Neural cell (in vitro differentiated cells): Measurements from ENCODE around the gene ROR1. TPM values are rescaled to one million over a fixed set of nuclear protein-coding genes. Genes with fewer than 3 reads are reported as not detected.

ENCODE experiments used
- H2AFZ ChIP-seq: fragments of 200-600, 300-800 bp; sonication (generic), shearing (Covaris generic); 2 replicates; pipeline ENCODE4 v1.6.0; 2014; ENCODE audit warnings: low read depth, mild to moderate bottlenecking, antibody characterized with exemption, low read length, moderate library complexity
- H3F3A ChIP-seq: fragments of 200-600 bp; shearing (Covaris generic); 2 replicates; pipeline ENCODE4 v1.6.1; 2016; ENCODE audit warnings: mild to moderate bottlenecking, moderate library complexity, mixed read lengths, antibody characterized with exemption, low read length; ENCODE audit not compliant: insufficient read depth, poor library complexity, severe bottlenecking
- H3K27ac ChIP-seq: fragments of 200-600, 300-800 bp; sonication (generic), shearing (Covaris generic); 2 replicates; pipeline ENCODE4 v1.5.1; 2014; ENCODE audit warnings: mild to moderate bottlenecking, low read length, moderate library complexity
- H3K27me3 ChIP-seq: fragments of 300-800, 200-600 bp; sonication (generic), shearing (Covaris generic); 2 replicates; pipeline ENCODE4 v1.6.0; 2014; ENCODE audit warnings: mild to moderate bottlenecking, low read depth, low read length, moderate library complexity; ENCODE audit not compliant: insufficient read depth
- H3K36me3 ChIP-seq: fragments of 300-800, 200-600 bp; sonication (generic), shearing (Covaris generic); 2 replicates; pipeline ENCODE4 v1.5.1; 2014; ENCODE audit warnings: mild to moderate bottlenecking, antibody characterized with exemption, low read length, moderate library complexity; ENCODE audit not compliant: insufficient read depth
- H3K4me2 ChIP-seq: fragments of 300-800, 200-600 bp; sonication (generic), shearing (Covaris generic); 2 replicates; pipeline ENCODE4 v1.6.0; 2014; ENCODE audit warnings: mild to moderate bottlenecking, low read length
- H3K4me3 ChIP-seq: fragments of 300-800, 200-600 bp; sonication (generic), shearing (Covaris generic); 2 replicates; pipeline ENCODE4 v1.5.1; 2014; ENCODE audit warnings: mild to moderate bottlenecking, low read length, moderate library complexity
- H3K79me2 ChIP-seq: fragments of 200-600 bp; shearing (Covaris generic); replicated peaks from 2 replicates; pipeline ENCODE4 v1.6.0; 2014; ENCODE audit warnings: mild to moderate bottlenecking, low read length, moderate library complexity; ENCODE audit not compliant: insufficient read depth
- H3K9ac ChIP-seq: fragments of 300-800, 200-600 bp; sonication (generic), shearing (Covaris generic); 2 replicates; pipeline ENCODE4 v1.6.1; 2016; ENCODE audit warnings: mild to moderate bottlenecking, low read length, mixed read lengths
- H3K9me2 ChIP-seq: fragments of 200-600 bp; shearing (Covaris generic); 2 replicates; pipeline ENCODE4 v1.6.1; 2016; ENCODE audit warnings: mild to moderate bottlenecking, low read length, mixed read lengths; ENCODE audit not compliant: insufficient read depth
- H3K9me3 ChIP-seq: fragments of 200-600, 300-800 bp; sonication (generic), shearing (Covaris generic); 2 replicates; pipeline ENCODE4 v1.6.1; 2016; ENCODE audit warnings: mild to moderate bottlenecking, mixed run types, low read length, moderate library complexity, mixed read lengths
- H4K20me1 ChIP-seq: fragments of 200-600 bp; shearing (Covaris generic); 2 replicates; pipeline ENCODE4 v1.6.1; 2016; ENCODE audit warnings: mild to moderate bottlenecking, mixed run types; ENCODE audit not compliant: insufficient read depth
- CTCF ChIP-seq: fragments of 450-650 bp; IDR thresholded peaks from 2 replicates; pipeline ENCODE4 v1.5.1; 2014; ENCODE audit warnings: antibody characterized with exemption, mild to moderate bottlenecking, moderate library complexity; ENCODE audit not compliant: poor library complexity, severe bottlenecking
- EP300 ChIP-seq: fragments of 450-650 bp; conservative IDR thresholded peaks from 2 replicates; pipeline ENCODE4 v1.6.1; 2014; ENCODE audit warnings: antibody characterized with exemption, mild to moderate bottlenecking, moderate library complexity; ENCODE audit not compliant: poor library complexity, severe bottlenecking
- EZH2 ChIP-seq: fragments of 200-600, 300-800 bp; shearing (Covaris generic), sonication (generic); IDR thresholded peaks from 2 replicates; pipeline ENCODE4 v1.6.1; 2014; ENCODE audit warnings: antibody characterized with exemption, low read length, borderline replicate concordance, mild to moderate bottlenecking; ENCODE audit not compliant: insufficient read depth, poor library complexity, severe bottlenecking
- MXI1 ChIP-seq: fragments of 450-650 bp; conservative IDR thresholded peaks from 2 replicates; pipeline ENCODE4 v1.6.1; 2014; ENCODE audit warnings: antibody characterized with exemption, mild to moderate bottlenecking; ENCODE audit not compliant: poor library complexity, severe bottlenecking
- POLR2AphosphoS5 ChIP-seq: IDR thresholded peaks from 2 replicates; pipeline ENCODE4 v1.6.1; 2012
- RAD21 ChIP-seq: fragments of 450-650 bp; conservative IDR thresholded peaks from 2 replicates; pipeline ENCODE4 v1.6.1; 2014; ENCODE audit warnings: antibody characterized with exemption, mild to moderate bottlenecking, moderate library complexity
- REST ChIP-seq: IDR thresholded peaks from 2 replicates; pipeline ENCODE4 v1.6.1; 2012; ENCODE audit warnings: borderline replicate concordance
- SMC3 ChIP-seq: fragments of 450-650 bp; conservative IDR thresholded peaks from 2 replicates; pipeline ENCODE4 v1.6.1; 2014; ENCODE audit warnings: antibody characterized with exemption, mild to moderate bottlenecking, moderate library complexity; ENCODE audit not compliant: poor library complexity
- TAF1 ChIP-seq: IDR thresholded peaks from 2 replicates; pipeline ENCODE4 v1.6.1; 2012; ENCODE audit warnings: low read depth
- polyA plus RNA-seq: library from polyadenylated mRNA; depleted of rRNA; stranded (reverse); fragments of >200 nt; gene quantifications from 2 replicates; pipeline ENCODE4 v1.2.3, GENCODE V29; 2014

Gene ROR1
- polyA plus RNA-seq, 1 donor from 2014 or later: 0.27 TPM

GRCh38 chr1:64046891-64047290, 273.1 kb downstream of the ROR1 start:
- H2AFZ ChIP-seq: no peak overlapping the region
- H3K4me2 ChIP-seq: no peak overlapping the region
- no peak for TF ChIP-seq SMC3
- TF ChIP-seq CTCF: no peak
- no peak for TF ChIP-seq EZH2
- no peak for TF ChIP-seq REST
- TF ChIP-seq POLR2AphosphoS5: no peak
- TF ChIP-seq EP300: no peak
- TF ChIP-seq MXI1: no peak
- no peak for TF ChIP-seq RAD21
- TF ChIP-seq TAF1: no peak
- H4K20me1 ChIP-seq: no peaks in the 10 kb centered on the region
- H3K36me3 ChIP-seq: no peaks in the 10 kb centered on the region
- no peak overlapping the region for H3K27ac ChIP-seq
- no peak overlapping the region for H3K4me3 ChIP-seq
- H3K9ac ChIP-seq: no peak overlapping the region
- no peaks in the 10 kb centered on the region for H3K9me2 ChIP-seq
- H3K79me2 ChIP-seq: no peaks in the 10 kb centered on the region
- H3K27me3 ChIP-seq: no peaks in the 10 kb centered on the region
- H3K9me3 ChIP-seq: no peaks in the 10 kb centered on the region
- H3F3A ChIP-seq: no peaks in the 10 kb centered on the region

GRCh38 chr1:64047549-64047996, 273.8 kb downstream of the ROR1 start:
- no peaks in the 10 kb centered on the region for H3K36me3 ChIP-seq
- no peaks in the 10 kb centered on the region for H3K79me2 ChIP-seq

More at GRCh38 chr1:64047549-64047996, 273.8 kb downstream of the ROR1 start:
- Histone ChIP-seq H3K9me3 (no peaks in the 10 kb centered on the region), H3K27me3 (no peaks in the 10 kb centered on the region), H3K4me2 (no peak overlapping the region), H3K9me2 (no peaks in the 10 kb centered on the region), H3F3A (no peaks in the 10 kb centered on the region), H2AFZ (no peak overlapping the region), H3K9ac (no peak overlapping the region), H3K27ac (no peak overlapping the region), H3K4me3 (no peak overlapping the region), H4K20me1 (no peaks in the 10 kb centered on the region)
- TF ChIP-seq RAD21 (no peak), TAF1 (no peak), MXI1 (no peak), POLR2AphosphoS5 (no peak), SMC3 (no peak), EP300 (no peak), REST (no peak), EZH2 (no peak), CTCF (no peak)
